B cell (primary cell): ENCODE data around the gene HCFC1. TPM values are rescaled to one million over a fixed set of nuclear protein-coding genes. Genes with fewer than 3 reads are reported as not detected.

Experiments used
- ATAC-seq: fragments of 200-7000 bp; cut with Tn5 transposase; one replicate; pipeline ENCODE4 v1.10.0; 2021; ENCODE audit warnings: low read depth, mild to moderate bottlenecking, moderate number of reproducible peaks, moderate library complexity
- CTCF ChIA-PET: fragments of 350-600 bp; sonication (Branson Sonifier 250); formaldehyde crosslinking; loops from one replicate; lab custom pipeline; 2021; ENCODE audit warnings: antibody characterized with exemption, inconsistent platforms; lab: Charles Lee
- POLR2A ChIA-PET: fragments of 350-600 bp; sonication (Branson Sonifier 250); formaldehyde crosslinking; loops from one replicate; lab custom pipeline; 2021; ENCODE audit warnings: antibody characterized with exemption; lab: Charles Lee
- DNase-seq: peaks from one replicate; pipeline ENCODE4 v3.0.0; 2013
- H2AFZ ChIP-seq: 2 replicates; pipeline ENCODE4 v1.6.1; 2012; ENCODE audit warnings: mild to moderate bottlenecking, low read depth, low read length; ENCODE audit not compliant: insufficient read depth, poor library complexity, severe bottlenecking
- H3K27ac ChIP-seq, 2 donors: 1 replicate in 1 of 2; 2 replicates in 1 of 2; pipeline ENCODE4 v1.5.1; 2012 to 2013; ENCODE audit warnings: low read length in 2 of 2, mild to moderate bottlenecking in 2 of 2, moderate library complexity in 1 of 2
- H3K27me3 ChIP-seq, 4 experiments: fragments of 200-600 bp in 1 of 4; sonication (generic) in 1 of 4; replicated peaks in 1 of 4; 1 replicate in 2 of 4; 2 replicates in 2 of 4; pipeline versions ENCODE4 v1.6.1 to v1.7.0; 2013 to 2016; ENCODE audit warnings: low read length in 3 of 4, mild to moderate bottlenecking in 2 of 4, mixed read lengths in 1 of 4, moderate library complexity in 1 of 4; ENCODE audit not compliant: insufficient read depth in 4 of 4, control insufficient read depth in 3 of 4; ENCODE audit errors: control extremely low read depth in 1 of 4
- H3K36me3 ChIP-seq, 2 experiments: replicated peaks in 1 of 2; 1 replicate in 1 of 2; 2 replicates in 1 of 2; pipeline versions ENCODE4 v1.6.1 to v1.7.1; 2013; ENCODE audit warnings: low read length in 1 of 2; ENCODE audit not compliant: insufficient read depth in 2 of 2, control insufficient read depth in 1 of 2; ENCODE audit errors: control extremely low read depth in 1 of 2, extremely low read depth in 1 of 2
- H3K4me1 ChIP-seq, 2 donors: fragments of 200-600 bp in 1 of 2; sonication (generic) in 1 of 2; 1 replicate in 1 of 2; 2 replicates in 1 of 2; pipeline versions ENCODE4 v1.5.1 to v1.6.1; 2013 to 2017; ENCODE audit warnings: low read length in 2 of 2; ENCODE audit not compliant: control insufficient read depth in 2 of 2, insufficient read depth in 2 of 2
- H3K4me2 ChIP-seq: replicated peaks from 2 replicates; pipeline ENCODE3; 2012; ENCODE audit warnings: mild to moderate bottlenecking, low read depth, low read length; ENCODE audit not compliant: poor library complexity, severe bottlenecking
- H3K4me3 ChIP-seq, 5 experiments: fragments of 200-600 bp in 1 of 5; sonication (generic) in 1 of 5; 1 replicate in 3 of 5; 2 replicates in 2 of 5; pipeline versions ENCODE4 v1.5.1 to v1.7.0; 2011 to 2016; ENCODE audit warnings: low read length in 4 of 5, mild to moderate bottlenecking in 4 of 5, low read depth in 2 of 5, control low read depth in 1 of 5, moderate library complexity in 1 of 5; ENCODE audit not compliant: insufficient read depth in 1 of 5; ENCODE audit errors: control extremely low read depth in 1 of 5, extremely low read depth in 1 of 5
- H3K79me2 ChIP-seq: fragments of 200-600 bp; sonication (generic); one replicate; pipeline ENCODE4 v1.6.0; 2016; ENCODE audit warnings: low read length; ENCODE audit not compliant: control insufficient read depth, insufficient read depth
- H3K9ac ChIP-seq: fragments of 200-600 bp; sonication (generic); 2 replicates; pipeline ENCODE4 v1.6.1; 2017; ENCODE audit warnings: mild to moderate bottlenecking, low read length, moderate library complexity
- H3K9me3 ChIP-seq, 3 donors: one replicate each; pipeline versions ENCODE4 v1.6.1 to v1.7.1; 2013; ENCODE audit warnings: low read length in 2 of 3; ENCODE audit not compliant: control insufficient read depth in 2 of 3, insufficient read depth in 1 of 3; ENCODE audit errors: control extremely low read depth in 1 of 3
- H4K20me1 ChIP-seq: 2 replicates; pipeline ENCODE4 v1.6.0; 2012; ENCODE audit warnings: mild to moderate bottlenecking, low read length; ENCODE audit not compliant: insufficient read depth, control insufficient read depth, poor library complexity, severe bottlenecking
- H3K27ac Mint-ChIP-seq: one replicate; pipeline ENCODE4 v1.8.0; 2021; ENCODE audit warnings: mixed read lengths
- H3K27me3 Mint-ChIP-seq: one replicate; pipeline ENCODE4 v1.8.0; 2021; ENCODE audit warnings: mixed read lengths
- H3K4me1 Mint-ChIP-seq: one replicate; pipeline ENCODE4 v1.8.0; 2021; ENCODE audit warnings: mixed read lengths
- H3K4me3 Mint-ChIP-seq: one replicate; pipeline ENCODE4 v1.8.0; 2021; ENCODE audit warnings: mixed read lengths
- H3K9me3 Mint-ChIP-seq: one replicate; pipeline ENCODE4 v1.8.0; 2022; ENCODE audit warnings: mixed read lengths; ENCODE audit not compliant: insufficient read depth
- CTCF ChIP-seq: fragments of 200-600 bp; IDR thresholded peaks from one replicate; pipeline ENCODE4 v1.8.0; 2022; ENCODE audit warnings: antibody characterized with exemption, mild to moderate bottlenecking
- EZH2 ChIP-seq: IDR thresholded peaks from 2 replicates; pipeline ENCODE4 v1.6.1; 2012; ENCODE audit warnings: borderline replicate concordance, low read depth, mild to moderate bottlenecking, moderate library complexity, low read length; ENCODE audit not compliant: insufficient read depth, poor library complexity, severe bottlenecking
- WGBS: methylation state at CpG from one replicate; pipeline ENCODE4 v1.1.5; 2013; ENCODE audit warnings: missing lambda C conversion rate; ENCODE audit not compliant: insufficient coverage; 5-methylcytosine and 5-hydroxymethylcytosine counted together
- intact Hi-C: fragments of 100-400 bp; cut with micrococcal nuclease; formaldehyde crosslinking; loops from one replicate; pipeline ENCODE4 v1.10.0; 2022
- polyA plus RNA-seq: library from polyadenylated mRNA; depleted of rRNA; stranded (reverse); fragments of >200 nt; gene quantifications from 2 replicates; pipeline ENCODE4 v1.2.3, GENCODE V29; 2012
- total RNA-seq, 2 donors: library from RNA; stranded (reverse); fragments of 120-200 nt in 1 of 2; gene quantifications; 1 replicate in 1 of 2; 2 replicates in 1 of 2; pipeline versions ENCODE4 v1.2.3 to v1.2.4, GENCODE V29; 2013 to 2022

HCFC1 gene
- total and polyA plus RNA-seq, 2 donors (not counting 1 experiment from before 2014, with no cell fraction given) = 32.1 to 57.7 TPM

GRCh38 chrX:154002215-154002719, 30.6 kb upstream of the HCFC1 start:
- Histone ChIP-seq H3K9me3 (no peaks in the 10 kb centered on the region), H3K27ac (peak overlapping the region; percentile 40 to 67), H3K79me2 (no peaks in the 10 kb centered on the region), H4K20me1 (no peaks in the 10 kb centered on the region), H2AFZ (peak overlapping the region; percentile 71), H3K4me1 (peaks cover 29 to 46% of the 10 kb centered on the region in 2 donors), H3K4me3 (peak overlapping the region in 4 of 5 experiments; percentile 13 to 61 (median 35)), H3K9ac (peak overlapping the region; percentile 52), H3K36me3 (no peaks in the 10 kb centered on the region), H3K4me2 (peak overlapping the region; percentile 78), H3K27me3 (no peaks in the 10 kb centered on the region)
- TF ChIP-seq EZH2 = no peak
- TF ChIP-seq CTCF = no peak
- intact Hi-C loops = no loop called here
- peak; percentile 48 for DNase-seq
- Mint-ChIP-seq H3K27me3 (no peaks in the 10 kb centered on the region), H3K9me3 (no peaks in the 10 kb centered on the region), H3K27ac (peak overlapping the region; percentile 95), H3K4me3 (peak overlapping the region; percentile 81), H3K4me1 (peaks cover 39% of the 10 kb centered on the region)
- 3% methylated on average over 13 of the region's 17 CpGs for WGBS
- ChIA-PET CTCF (interaction anchor here (0.9 to 1.7 kb wide), 5 partner anchors 10 to 33 kb away, joined by 3 to 4 read pairs (median 4); partner anchors contain the start of gene HCFC1), POLR2A (interaction anchor here (0.7 to 2.1 kb wide), 3 partner anchors 21 to 61 kb away, joined by 3 to 8 read pairs (median 7); no protein-coding TSS in a partner anchor)
- peak; percentile 74 for ATAC-seq

- Mint-ChIP-seq H3K27me3 (no peaks in the 10 kb centered on the region), H3K9me3 (no peaks in the 10 kb centered on the region), H3K4me1 (peaks cover 27% of the 10 kb centered on the region), H3K27ac (no peak overlapping the region), H3K4me3 (no peak overlapping the region)
- no peaks in the 10 kb centered on the region for H4K20me1 ChIP-seq
- WGBS = no CpG with 5 or more reads among the region's 5 CpGs
- H3K4me2 ChIP-seq = no peak overlapping the region
- ChIA-PET POLR2A (no interaction called here), CTCF (interaction anchor here (0.6 to 2.4 kb wide), 2 partner anchors 14 to 67 kb away, joined by 3 to 6 read pairs; no protein-coding TSS in a partner anchor)
- intact Hi-C loops = no loop called here
- H3K79me2 ChIP-seq = no peaks in the 10 kb centered on the region
- H3K4me1 ChIP-seq = peaks cover 16 to 31% of the 10 kb centered on the region in 2 donors
- H3K9ac ChIP-seq = no peak overlapping the region
- H3K9me3 ChIP-seq = no peaks in the 10 kb centered on the region
- H3K4me3 ChIP-seq = no peak overlapping the region
- ATAC-seq = no peak
- DNase-seq = no peak
- H3K27me3 ChIP-seq = no peaks in the 10 kb centered on the region
- H3K36me3 ChIP-seq = no peaks in the 10 kb centered on the region
- no peak overlapping the region for H3K27ac ChIP-seq
- no peak overlapping the region for H2AFZ ChIP-seq
- no peak for TF ChIP-seq CTCF
- no peak for TF ChIP-seq EZH2
Observed at GRCh38 chrX:154000051-154000450, 28.4 kb upstream of the HCFC1 start.
